Measurements from ENCODE around the gene DNMBP.
"Not testable (repeated sequence)": the region's sequence is repeated elsewhere in the genome, so short reads cannot be mapped to it uniquely, and the experiment has no call there.

DNMBP gene

GRCh38 chr10:99983280-99983988 lies 26.3 kb downstream of the DNMBP start:
- DNase-seq = no peak

GRCh38 chr10:99982728-99983127 lies 27.0 kb downstream of the DNMBP start:
- DNase-seq = no peak

GRCh38 chr10:99981581-99982199 lies 28.1 kb downstream of the DNMBP start:
- no peak for DNase-seq

- no peak for DNase-seq
These were observed 30.6 kb downstream of the DNMBP start for GRCh38 chr10:99979066-99979685.

GRCh38 chr10:99977916-99978315 lies 31.8 kb downstream of the DNMBP start:
- no peak for DNase-seq

- no peak for DNase-seq
These were observed 32.7 kb downstream of the DNMBP start for GRCh38 chr10:99976886-99977665.

- no peak for DNase-seq
These were observed 33.6 kb downstream of the DNMBP start for GRCh38 chr10:99975942-99976809.

GRCh38 chr10:99975106-99975829 lies 34.5 kb downstream of the DNMBP start:
- DNase-seq = no peak

- DNase-seq = no peak
These were observed 36.6 kb downstream of the DNMBP start for GRCh38 chr10:99973190-99973589.

- no peak for DNase-seq
These were observed 41.8 kb downstream of the DNMBP start for GRCh38 chr10:99967961-99968360.

- no peak for DNase-seq
These were observed 43.4 kb downstream of the DNMBP start for GRCh38 chr10:99966306-99966705.

GRCh38 chr10:99965700-99966099 lies 44.0 kb downstream of the DNMBP start:
- DNase-seq = no peak

GRCh38 chr10:99964791-99965190 lies 45.0 kb downstream of the DNMBP start:
- DNase-seq = no peak

- not testable (repeated sequence) for DNase-seq
These were observed 46.1 kb downstream of the DNMBP start for GRCh38 chr10:99963467-99964165.

- DNase-seq = no peak
These were observed 50.9 kb downstream of the DNMBP start for GRCh38 chr10:99958806-99959205.

GRCh38 chr10:99958302-99958701 lies 51.4 kb downstream of the DNMBP start:
- DNase-seq = no peak

GRCh38 chr10:99953510-99953909 lies 56.2 kb downstream of the DNMBP start:
- not testable (repeated sequence) for DNase-seq

- DNase-seq = no peak
These were observed 56.9 kb downstream of the DNMBP start for GRCh38 chr10:99952799-99953198.

GRCh38 chr10:99946051-99946450 lies 63.7 kb downstream of the DNMBP start:
- DNase-seq = not testable (repeated sequence)

- DNase-seq = no peak
These were observed 64.5 kb downstream of the DNMBP start for GRCh38 chr10:99945263-99945662.

- DNase-seq = no peak
These were observed 64.9 kb downstream of the DNMBP start for GRCh38 chr10:99944860-99945259.
